ENCODE measurements around the gene ZNF432. TPM values are rescaled to one million over a fixed set of nuclear protein-coding genes. Genes with fewer than 3 reads are reported as not detected.
"Not testable (repeated sequence)": the region's sequence is repeated elsewhere in the genome, so short reads cannot be mapped to it uniquely, and the experiment has no call there.

ZNF432 gene
- 8.2 TPM for total RNA-seq (2021; ENCODE audit: unreplicated experiment)
- polyA plus RNA-seq (2012; ENCODE audit: insufficient read length): 3.2 TPM
- Bru-seq, nascent RNA: percentile 69 among the genes with signal in this experiment
- BruChase-seq, experiment 1, labeled RNA remaining after a 2-hour chase: percentile 86 among the genes with signal in this experiment
- BruChase-seq, experiment 2, labeled RNA remaining after a 6-hour chase: percentile 77 among the genes with signal in this experiment
- long read RNA-seq, partial matches to known transcripts: 0 of 2 reads
- long read RNA-seq, other reads (novel, unspliced or antisense): 2 of 2 reads

GRCh38 chr19:52048555-52049501 is at the start of gene ZNF432:
Gene ZNF432, minus strand, starts transcription at chr19:52048838. Its CDS starts 1,970 bp downstream, at chr19:52046868.
- H3K27me3 ChIP-seq (ENCODE audit: control insufficient read depth, insufficient read depth, low read length): no peaks in the 10 kb centered on the region
- no peaks in the 10 kb centered on the region for H3K4me1 ChIP-seq (ENCODE audit: control insufficient read depth, insufficient read depth, low read length)
- peaks cover 11% of the 10 kb centered on the region; the same call in 1 of the 2 replicates for H3K9me3 ChIP-seq (ENCODE audit: control insufficient read depth, insufficient read depth, low read depth, low read length)
- ChIA-PET CTCF (no interaction called here), POLR2A (no interaction called here)
- no TSS peak for BruUV-seq (replicated peaks)
- DNase-seq (ENCODE audit: low read depth, low spot score): no peak
- in situ Hi-C loops (cut with HindIII; ENCODE audit: low pct_unique_long_range_greater_than_20kb, low sequenced_read_pairs) (no loop called here), intact Hi-C loops (cut with micrococcal nuclease; ENCODE audit: unreplicated experiment) (no loop called here)
- peak within 1 kb of the TSS in 1 of 2 experiments; percentile 31; a peak in 1 of 4 replicates for H3K4me3 ChIP-seq (ENCODE audit: low read depth in 2 of 2, low read length in 2 of 2)
- H3K27ac ChIP-seq (ENCODE audit: low read length): no peak within 1 kb of the TSS
- no peaks in the 10 kb centered on the region for H3K36me3 ChIP-seq (ENCODE audit: control insufficient read depth, insufficient read depth, low read length)
- no peak for ATAC-seq
- TF ChIP-seq REST (IDR thresholded peaks at IDR 0.05; ENCODE audit: insufficient read depth in 1 of 2, low read depth in 2 of 2, low read length in 1 of 2) (no peak), TCF7L2 (IDR thresholded peaks at IDR 0.05; ENCODE audit: low read depth, low read length) (no peak), SIN3A (IDR thresholded peaks at IDR 0.05; ENCODE audit: borderline replicate concordance, insufficient read depth, low read depth, low read length) (no peak), POLR2AphosphoS5 (IDR thresholded peaks at IDR 0.05; ENCODE audit: low read depth, low read length) (no peak), CTCF (IDR thresholded peaks at IDR 0.05) (no peak)

GRCh38 chr19:52096416-52096815 is 47.8 kb upstream of the ZNF432 start:
- in situ Hi-C loops (cut with HindIII; ENCODE audit: low pct_unique_long_range_greater_than_20kb, low sequenced_read_pairs); H3K27ac ChIP-seq (ENCODE audit: low read length); H3K4me1 ChIP-seq (ENCODE audit: control insufficient read depth, insufficient read depth, low read length); BruUV-seq (replicated peaks); H3K27me3 ChIP-seq (ENCODE audit: control insufficient read depth, insufficient read depth, low read length); POLR2A ChIA-PET; ATAC-seq; CTCF ChIA-PET; H3K36me3 ChIP-seq (ENCODE audit: control insufficient read depth, insufficient read depth, low read length); H3K4me3 ChIP-seq (ENCODE audit: low read depth in 2 of 2, low read length in 2 of 2); intact Hi-C loops (cut with micrococcal nuclease; ENCODE audit: unreplicated experiment); DNase-seq (ENCODE audit: low read depth, low spot score): not testable (repeated sequence)
- peaks cover 10% of the 10 kb centered on the region; the same call in 1 of the 2 replicates for H3K9me3 ChIP-seq (ENCODE audit: control insufficient read depth, insufficient read depth, low read depth, low read length)

Data from Panc1 (cell line).